Liver (tissue), 3 donors: ENCODE measurements around the gene RARS2.

Source experiments
- CTCF ChIP-seq: fragments of 150-350 bp; IDR thresholded peaks from 2 replicates; pipeline ENCODE4 v1.5.1; 2017; ENCODE audit warnings: improper control_type of control experiment, low read depth, low read length; ENCODE audit not compliant: missing input control
- EGR1 ChIP-seq, 2 donors: IDR thresholded peaks; 2 replicates each; pipeline ENCODE4 v1.6.1; 2016 to 2018; ENCODE audit warnings: antibody characterized with exemption in 2 of 2, low read depth in 2 of 2
- FOXA1 ChIP-seq: IDR thresholded peaks from 2 replicates; pipeline ENCODE4 v1.6.1; 2016; ENCODE audit warnings: antibody characterized with exemption
- GABPA ChIP-seq, 2 donors: IDR thresholded peaks in 1 of 2; conservative IDR thresholded peaks in 1 of 2; 2 replicates each; pipeline ENCODE4 v1.6.1; 2016; ENCODE audit warnings: antibody characterized with exemption in 2 of 2, mild to moderate bottlenecking in 1 of 2, moderate library complexity in 1 of 2
- TAF1 ChIP-seq: conservative IDR thresholded peaks from 2 replicates; pipeline ENCODE4 v1.6.1; 2016; ENCODE audit warnings: antibody characterized with exemption, mild to moderate bottlenecking
- YY1 ChIP-seq: IDR thresholded peaks from 2 replicates; pipeline ENCODE4 v1.6.1; 2016; ENCODE audit warnings: antibody characterized with exemption, mild to moderate bottlenecking
- TF ChIP-seq, protein P1 (sequence below): IDR thresholded peaks from 2 replicates; pipeline ENCODE4 v1.6.1; 2016; ENCODE audit warnings: antibody characterized with exemption, mild to moderate bottlenecking
- TF ChIP-seq, protein P2 (sequence below): IDR thresholded peaks from 2 replicates; pipeline ENCODE4 v1.6.1; 2016; ENCODE audit warnings: antibody characterized with exemption
- TF ChIP-seq, protein P3 (sequence below): IDR thresholded peaks from 2 replicates; pipeline ENCODE4 v1.6.1; 2016; ENCODE audit warnings: antibody characterized with exemption
- TF ChIP-seq, protein P4 (sequence below): IDR thresholded peaks from 2 replicates; pipeline ENCODE4 v1.6.1; 2016; ENCODE audit warnings: antibody characterized with exemption
- donor health status: healthy.
- donor health status: healthy.

GRCh38 chr6:87633851-87634250 lies 44.1 kb upstream of the RARS2 start:
- TF ChIP-seq CTCF, result no peak
- TF ChIP-seq TAF1, result no peak
- TF ChIP-seq, protein P1, sequence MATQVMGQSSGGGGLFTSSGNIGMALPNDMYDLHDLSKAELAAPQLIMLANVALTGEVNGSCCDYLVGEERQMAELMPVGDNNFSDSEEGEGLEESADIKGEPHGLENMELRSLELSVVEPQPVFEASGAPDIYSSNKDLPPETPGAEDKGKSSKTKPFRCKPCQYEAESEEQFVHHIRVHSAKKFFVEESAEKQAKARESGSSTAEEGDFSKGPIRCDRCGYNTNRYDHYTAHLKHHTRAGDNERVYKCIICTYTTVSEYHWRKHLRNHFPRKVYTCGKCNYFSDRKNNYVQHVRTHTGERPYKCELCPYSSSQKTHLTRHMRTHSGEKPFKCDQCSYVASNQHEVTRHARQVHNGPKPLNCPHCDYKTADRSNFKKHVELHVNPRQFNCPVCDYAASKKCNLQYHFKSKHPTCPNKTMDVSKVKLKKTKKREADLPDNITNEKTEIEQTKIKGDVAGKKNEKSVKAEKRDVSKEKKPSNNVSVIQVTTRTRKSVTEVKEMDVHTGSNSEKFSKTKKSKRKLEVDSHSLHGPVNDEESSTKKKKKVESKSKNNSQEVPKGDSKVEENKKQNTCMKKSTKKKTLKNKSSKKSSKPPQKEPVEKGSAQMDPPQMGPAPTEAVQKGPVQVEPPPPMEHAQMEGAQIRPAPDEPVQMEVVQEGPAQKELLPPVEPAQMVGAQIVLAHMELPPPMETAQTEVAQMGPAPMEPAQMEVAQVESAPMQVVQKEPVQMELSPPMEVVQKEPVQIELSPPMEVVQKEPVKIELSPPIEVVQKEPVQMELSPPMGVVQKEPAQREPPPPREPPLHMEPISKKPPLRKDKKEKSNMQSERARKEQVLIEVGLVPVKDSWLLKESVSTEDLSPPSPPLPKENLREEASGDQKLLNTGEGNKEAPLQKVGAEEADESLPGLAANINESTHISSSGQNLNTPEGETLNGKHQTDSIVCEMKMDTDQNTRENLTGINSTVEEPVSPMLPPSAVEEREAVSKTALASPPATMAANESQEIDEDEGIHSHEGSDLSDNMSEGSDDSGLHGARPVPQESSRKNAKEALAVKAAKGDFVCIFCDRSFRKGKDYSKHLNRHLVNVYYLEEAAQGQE, result no peak
- no peak for TF ChIP-seq YY1
- TF ChIP-seq GABPA (IDR thresholded peaks at IDR 0.05 in 1 of 2, conservative IDR thresholded peaks at IDR 0.05 in 1 of 2), result no peak
- no peak for TF ChIP-seq EGR1 (IDR thresholded peaks at IDR 0.05; ENCODE audit: low read depth in 2 of 2)
- TF ChIP-seq FOXA1, result no peak
- TF ChIP-seq, protein P2, sequence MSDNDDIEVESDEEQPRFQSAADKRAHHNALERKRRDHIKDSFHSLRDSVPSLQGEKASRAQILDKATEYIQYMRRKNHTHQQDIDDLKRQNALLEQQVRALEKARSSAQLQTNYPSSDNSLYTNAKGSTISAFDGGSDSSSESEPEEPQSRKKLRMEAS, result no peak
- TF ChIP-seq, protein P3, sequence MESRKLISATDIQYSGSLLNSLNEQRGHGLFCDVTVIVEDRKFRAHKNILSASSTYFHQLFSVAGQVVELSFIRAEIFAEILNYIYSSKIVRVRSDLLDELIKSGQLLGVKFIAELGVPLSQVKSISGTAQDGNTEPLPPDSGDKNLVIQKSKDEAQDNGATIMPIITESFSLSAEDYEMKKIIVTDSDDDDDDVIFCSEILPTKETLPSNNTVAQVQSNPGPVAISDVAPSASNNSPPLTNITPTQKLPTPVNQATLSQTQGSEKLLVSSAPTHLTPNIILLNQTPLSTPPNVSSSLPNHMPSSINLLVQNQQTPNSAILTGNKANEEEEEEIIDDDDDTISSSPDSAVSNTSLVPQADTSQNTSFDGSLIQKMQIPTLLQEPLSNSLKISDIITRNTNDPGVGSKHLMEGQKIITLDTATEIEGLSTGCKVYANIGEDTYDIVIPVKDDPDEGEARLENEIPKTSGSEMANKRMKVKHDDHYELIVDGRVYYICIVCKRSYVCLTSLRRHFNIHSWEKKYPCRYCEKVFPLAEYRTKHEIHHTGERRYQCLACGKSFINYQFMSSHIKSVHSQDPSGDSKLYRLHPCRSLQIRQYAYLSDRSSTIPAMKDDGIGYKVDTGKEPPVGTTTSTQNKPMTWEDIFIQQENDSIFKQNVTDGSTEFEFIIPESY, result no peak
- TF ChIP-seq, protein P4, sequence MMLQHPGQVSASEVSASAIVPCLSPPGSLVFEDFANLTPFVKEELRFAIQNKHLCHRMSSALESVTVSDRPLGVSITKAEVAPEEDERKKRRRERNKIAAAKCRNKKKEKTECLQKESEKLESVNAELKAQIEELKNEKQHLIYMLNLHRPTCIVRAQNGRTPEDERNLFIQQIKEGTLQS, result no peak
